Loucy (cell line): ENCODE measurements around the gene PACRG.

Source experiments
- H2AFZ ChIP-seq: fragments of 200-600 bp; sonication (generic); 2 replicates; pipeline ENCODE4 v1.6.0; 2016; ENCODE audit warnings: antibody characterized with exemption, mild to moderate bottlenecking, low read length, moderate library complexity
- H3F3A ChIP-seq: fragments of 200-600 bp; 2 replicates; pipeline ENCODE4 v1.6.0; 2016; ENCODE audit warnings: antibody characterized with exemption, low read depth, mild to moderate bottlenecking
- H3K27me3 ChIP-seq: fragments of 200-600 bp; sonication (generic); 2 replicates; pipeline ENCODE4 v1.6.1; 2014; ENCODE audit warnings: low read length, mild to moderate bottlenecking; ENCODE audit not compliant: insufficient read depth, poor library complexity, severe bottlenecking
- H3K36me3 ChIP-seq: fragments of 200-600 bp; sonication (generic); 2 replicates; pipeline ENCODE4 v1.6.1; 2016; ENCODE audit warnings: low read length; ENCODE audit not compliant: insufficient read depth
- H3K4me1 ChIP-seq: fragments of 200-600 bp; sonication (generic); 2 replicates; pipeline ENCODE4 v1.5.1; 2014; ENCODE audit warnings: low read length, mild to moderate bottlenecking; ENCODE audit not compliant: insufficient read depth, poor library complexity, severe bottlenecking
- H3K4me2 ChIP-seq: fragments of 200-600 bp; sonication (generic); 2 replicates; pipeline ENCODE4 v1.6.0; 2014; ENCODE audit warnings: antibody characterized with exemption, low read length, low read depth, mild to moderate bottlenecking; ENCODE audit not compliant: poor library complexity, severe bottlenecking
- H3K4me3 ChIP-seq: fragments of 200-600 bp; sonication (generic); 2 replicates; pipeline ENCODE4 v1.5.1; 2014; ENCODE audit warnings: low read length, mild to moderate bottlenecking, mixed read lengths; ENCODE audit not compliant: poor library complexity, severe bottlenecking
- H3K79me2 ChIP-seq: fragments of 200-600 bp; sonication (generic); 2 replicates; pipeline ENCODE4 v1.6.1; 2014; ENCODE audit warnings: low read length; ENCODE audit not compliant: insufficient read depth
- H3K9ac ChIP-seq: fragments of 200-600 bp; sonication (generic); 2 replicates; pipeline ENCODE4 v1.6.0; 2014; ENCODE audit warnings: mild to moderate bottlenecking, low read depth, low read length, moderate library complexity; ENCODE audit not compliant: poor library complexity, severe bottlenecking
- H3K9me2 ChIP-seq: fragments of 200-600 bp; sonication (generic); replicated peaks from 2 replicates; pipeline ENCODE4 v1.6.1; 2016; ENCODE audit warnings: low read depth, low read length, mixed read lengths
- H3K9me3 ChIP-seq: fragments of 200-600 bp; sonication (generic); 2 replicates; pipeline ENCODE4 v1.6.1; 2014; ENCODE audit warnings: mild to moderate bottlenecking, antibody characterized with exemption, low read length, low read depth; ENCODE audit not compliant: insufficient read depth
- H4K20me1 ChIP-seq: fragments of 200-600 bp; sonication (generic); 2 replicates; pipeline ENCODE4 v1.6.0; 2014; ENCODE audit warnings: antibody characterized with exemption, low read length, mild to moderate bottlenecking; ENCODE audit not compliant: insufficient read depth, poor library complexity, severe bottlenecking
- EZH2phosphoT487 ChIP-seq: fragments of 200-600 bp; IDR thresholded peaks from 2 replicates; pipeline ENCODE4 v1.6.1; 2018; ENCODE audit warnings: antibody characterized with exemption, mild to moderate bottlenecking, moderate library complexity, borderline replicate concordance
- TF ChIP-seq, protein P1 (sequence below): fragments of 200-600 bp; sonication (generic); conservative IDR thresholded peaks from 2 replicates; pipeline ENCODE4 v1.5.1; 2014; ENCODE audit warnings: mild to moderate bottlenecking, antibody characterized with exemption, low read length

PACRG gene

GRCh38 chr6:162898011-162898410, 170.2 kb downstream of the PACRG start:
- H3K4me1 ChIP-seq: no peaks in the 10 kb centered on the region
- H3K36me3 ChIP-seq: no peaks in the 10 kb centered on the region
- H3K9me2 ChIP-seq: no peaks in the 10 kb centered on the region
- H3K27me3 ChIP-seq: no peaks in the 10 kb centered on the region
- no peaks in the 10 kb centered on the region for H3F3A ChIP-seq
- H4K20me1 ChIP-seq: no peaks in the 10 kb centered on the region
- H3K4me3 ChIP-seq: no peak overlapping the region
- H3K9me3 ChIP-seq: no peaks in the 10 kb centered on the region; the same call in 1 of the 2 replicates
- TF ChIP-seq, protein P1, sequence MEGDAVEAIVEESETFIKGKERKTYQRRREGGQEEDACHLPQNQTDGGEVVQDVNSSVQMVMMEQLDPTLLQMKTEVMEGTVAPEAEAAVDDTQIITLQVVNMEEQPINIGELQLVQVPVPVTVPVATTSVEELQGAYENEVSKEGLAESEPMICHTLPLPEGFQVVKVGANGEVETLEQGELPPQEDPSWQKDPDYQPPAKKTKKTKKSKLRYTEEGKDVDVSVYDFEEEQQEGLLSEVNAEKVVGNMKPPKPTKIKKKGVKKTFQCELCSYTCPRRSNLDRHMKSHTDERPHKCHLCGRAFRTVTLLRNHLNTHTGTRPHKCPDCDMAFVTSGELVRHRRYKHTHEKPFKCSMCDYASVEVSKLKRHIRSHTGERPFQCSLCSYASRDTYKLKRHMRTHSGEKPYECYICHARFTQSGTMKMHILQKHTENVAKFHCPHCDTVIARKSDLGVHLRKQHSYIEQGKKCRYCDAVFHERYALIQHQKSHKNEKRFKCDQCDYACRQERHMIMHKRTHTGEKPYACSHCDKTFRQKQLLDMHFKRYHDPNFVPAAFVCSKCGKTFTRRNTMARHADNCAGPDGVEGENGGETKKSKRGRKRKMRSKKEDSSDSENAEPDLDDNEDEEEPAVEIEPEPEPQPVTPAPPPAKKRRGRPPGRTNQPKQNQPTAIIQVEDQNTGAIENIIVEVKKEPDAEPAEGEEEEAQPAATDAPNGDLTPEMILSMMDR: no peak
- TF ChIP-seq EZH2phosphoT487: no peak
- H2AFZ ChIP-seq: no peak overlapping the region
- H3K79me2 ChIP-seq: no peaks in the 10 kb centered on the region
- no peak overlapping the region for H3K9ac ChIP-seq
- H3K4me2 ChIP-seq: no peak overlapping the region

DNA sequence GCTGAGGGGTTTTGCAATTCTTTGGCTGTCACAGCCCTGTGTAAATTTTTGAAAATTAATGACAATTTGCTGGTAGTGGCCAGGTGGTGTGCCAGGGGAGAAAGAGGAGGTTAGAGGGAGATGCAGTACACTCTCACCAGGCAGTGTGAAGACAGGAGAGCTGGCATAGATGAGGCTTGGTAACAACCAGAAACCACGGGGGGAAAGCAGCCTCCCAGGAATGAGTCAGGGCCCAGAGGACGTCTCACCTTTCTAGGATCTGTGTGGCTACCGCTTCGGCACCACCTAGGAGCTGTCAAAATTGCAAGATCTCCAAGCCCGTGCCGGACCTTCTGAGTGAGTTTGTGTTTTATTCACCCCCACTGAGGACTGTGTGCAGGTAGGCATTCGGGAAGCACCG, 171.4 kb downstream of the PACRG start:
- Histone ChIP-seq H3K79me2 (no peaks in the 10 kb centered on the region), H3K9me2 (no peaks in the 10 kb centered on the region), H3F3A (no peaks in the 10 kb centered on the region), H3K36me3 (no peaks in the 10 kb centered on the region), H3K9me3 (no peaks in the 10 kb centered on the region), H3K4me3 (no peak overlapping the region), H3K9ac (no peak overlapping the region), H4K20me1 (no peaks in the 10 kb centered on the region), H2AFZ (no peak overlapping the region), H3K4me2 (no peak overlapping the region), H3K4me1 (no peaks in the 10 kb centered on the region), H3K27me3 (no peaks in the 10 kb centered on the region)
- no peak for TF ChIP-seq EZH2phosphoT487
- TF ChIP-seq, protein P1: no peak

GRCh38 chr6:162900503-162900902, 172.7 kb downstream of the PACRG start:
- Histone ChIP-seq H3K79me2 (no peaks in the 10 kb centered on the region), H2AFZ (no peak overlapping the region), H3K9ac (no peak overlapping the region), H3K9me3 (no peaks in the 10 kb centered on the region), H3K4me3 (no peak overlapping the region), H3F3A (no peaks in the 10 kb centered on the region), H3K4me2 (no peak overlapping the region), H3K4me1 (no peaks in the 10 kb centered on the region), H3K9me2 (no peaks in the 10 kb centered on the region), H3K27me3 (no peaks in the 10 kb centered on the region), H4K20me1 (no peaks in the 10 kb centered on the region), H3K36me3 (no peaks in the 10 kb centered on the region)
- TF ChIP-seq, protein P1: no peak
- no peak for TF ChIP-seq EZH2phosphoT487
